ENCODE results near the gene SEMA6D.

SEMA6D gene

GRCh38 chr15:47746516-47746915 lies 29.2 kb downstream of the SEMA6D start:
- DNase-seq: no peak

- DNase-seq: no peak
These were observed 32.9 kb downstream of the SEMA6D start for GRCh38 chr15:47750030-47750739.

GRCh38 chr15:47750740-47751262 lies 33.5 kb downstream of the SEMA6D start:
- no peak for DNase-seq

GRCh38 chr15:47753591-47753990 lies 36.3 kb downstream of the SEMA6D start:
- no peak for DNase-seq

- no peak for DNase-seq
These were observed 37.0 kb downstream of the SEMA6D start for GRCh38 chr15:47754312-47754711.

- no peak for DNase-seq
These were observed 38.6 kb downstream of the SEMA6D start for GRCh38 chr15:47755941-47756340.

GRCh38 chr15:47756872-47757271 lies 39.6 kb downstream of the SEMA6D start:
- no peak for DNase-seq

GRCh38 chr15:47757331-47757730 lies 40.0 kb downstream of the SEMA6D start:
- no peak for DNase-seq

GRCh38 chr15:47762621-47763020 lies 45.3 kb downstream of the SEMA6D start:
- no peak for DNase-seq

- DNase-seq: no peak
These were observed 47.4 kb downstream of the SEMA6D start for GRCh38 chr15:47764666-47765065.

GRCh38 chr15:47766406-47766805 lies 49.1 kb downstream of the SEMA6D start:
- DNase-seq: no peak

- DNase-seq: no peak
These were observed 49.7 kb downstream of the SEMA6D start for GRCh38 chr15:47767035-47767434.

GRCh38 chr15:47768735-47769134 lies 51.4 kb downstream of the SEMA6D start:
- DNase-seq: no peak

GRCh38 chr15:47769166-47769565 lies 51.9 kb downstream of the SEMA6D start:
- no peak for DNase-seq

GRCh38 chr15:47773143-47773542 lies 55.8 kb downstream of the SEMA6D start:
- DNase-seq: no peak

GRCh38 chr15:47778263-47778770 lies 61.0 kb downstream of the SEMA6D start:
- DNase-seq: no peak

GRCh38 chr15:47780971-47781370 lies 63.7 kb downstream of the SEMA6D start:
- DNase-seq: no peak

GRCh38 chr15:47781527-47781926 lies 64.2 kb downstream of the SEMA6D start:
- DNase-seq: no peak

- DNase-seq: no peak
These were observed 67.5 kb downstream of the SEMA6D start for GRCh38 chr15:47784820-47785219.

GRCh38 chr15:47786371-47786770 lies 69.1 kb downstream of the SEMA6D start:
- no peak for DNase-seq

- no peak for DNase-seq
These were observed 70.6 kb downstream of the SEMA6D start for GRCh38 chr15:47787875-47788274.

- no peak for DNase-seq
These were observed 71.4 kb downstream of the SEMA6D start for GRCh38 chr15:47788685-47789084.

GRCh38 chr15:47791161-47791560 lies 73.9 kb downstream of the SEMA6D start:
- DNase-seq: no peak

GRCh38 chr15:47792231-47792630 lies 74.9 kb downstream of the SEMA6D start:
- DNase-seq: no peak
